IMR-90 (cell line): ENCODE measurements around the gene CASTOR1. TPM values are rescaled to one million over a fixed set of nuclear protein-coding genes. Genes with fewer than 3 reads are reported as not detected.
A peak's percentile ranks its signal among the peaks of the same experiment; 100 is the strongest.

ENCODE experiments used
- ATAC-seq: fragments of 200-7000 bp; cut with Tn5 transposase; 2 replicates; pipeline ENCODE4 v1.9.1; 2020; ENCODE audit warnings: low read depth, mild to moderate bottlenecking, moderate library complexity
- BruUV-seq: library from RNA; stranded (reverse); fragments of 400-500 nt; replicated peaks from 2 replicates; lab custom pipeline; 2021; lab: Mats Ljungman, UMichigan
- CTCF ChIA-PET: fragments of 300-600 bp; formaldehyde crosslinking; extraction: SDS; loops from one replicate; lab custom pipeline; 2021; ENCODE audit warnings: antibody characterized with exemption; lab: Yijun Ruan, JAX
- POLR2A ChIA-PET: fragments of 300-600 bp; sonication (Branson Sonifier 250); formaldehyde crosslinking; loops from one replicate; lab custom pipeline; 2022; ENCODE audit warnings: antibody characterized with exemption; ENCODE audit not compliant: unreplicated experiment; lab: Charles Lee
- DNase-seq: peaks from one replicate; pipeline ENCODE4 v3.0.0; 2013
- H2AFZ ChIP-seq: replicated peaks from 2 replicates; pipeline ENCODE3; 2013; ENCODE audit warnings: low read length, mild to moderate bottlenecking; ENCODE audit not compliant: poor library complexity
- H2AK5ac ChIP-seq: 2 replicates; pipeline ENCODE4 v1.6.1; 2013; ENCODE audit warnings: low read depth, low read length, inconsistent platforms
- H2AK9ac ChIP-seq: replicated peaks from 2 replicates; pipeline ENCODE3; 2013; ENCODE audit warnings: mild to moderate bottlenecking, low read depth, low read length, moderate library complexity; ENCODE audit not compliant: poor library complexity
- H2BK120ac ChIP-seq: 2 replicates; pipeline ENCODE4 v1.6.1; 2013; ENCODE audit warnings: low read depth, low read length, inconsistent platforms
- H2BK15ac ChIP-seq: 3 replicates; pipeline ENCODE4 v1.6.1; 2013; ENCODE audit warnings: low read depth, low read length, inconsistent platforms
- H2BK20ac ChIP-seq: 2 replicates; pipeline ENCODE4 v1.6.1; 2013; ENCODE audit warnings: low read depth, mild to moderate bottlenecking, inconsistent platforms, low read length, moderate library complexity
- H2BK5ac ChIP-seq: 2 replicates; pipeline ENCODE4 v1.6.1; 2013; ENCODE audit warnings: mild to moderate bottlenecking, low read depth, low read length, inconsistent platforms; ENCODE audit not compliant: poor library complexity, severe bottlenecking
- H3K14ac ChIP-seq: replicated peaks from 2 replicates; pipeline ENCODE4 v1.6.1; 2013; ENCODE audit warnings: low read depth, low read length, inconsistent platforms
- H3K18ac ChIP-seq: 2 replicates; pipeline ENCODE4 v1.6.1; 2013; ENCODE audit warnings: low read depth, low read length, control low read depth
- H3K23ac ChIP-seq: 2 replicates; pipeline ENCODE4 v1.6.1; 2013; ENCODE audit warnings: low read depth, low read length, inconsistent platforms
- H3K27ac ChIP-seq: 2 replicates; pipeline ENCODE4 v1.5.1; 2013; ENCODE audit warnings: mild to moderate bottlenecking, control low read depth, low read length; ENCODE audit not compliant: insufficient read depth
- H3K27me3 ChIP-seq: 2 replicates; pipeline ENCODE4 v1.6.1; 2013; ENCODE audit warnings: low read length; ENCODE audit not compliant: control insufficient read depth, insufficient read depth
- H3K36me3 ChIP-seq: 2 replicates; pipeline ENCODE4 v1.6.1; 2013; ENCODE audit warnings: low read length, mixed read lengths; ENCODE audit not compliant: control insufficient read depth, insufficient read depth
- H3K4ac ChIP-seq: 2 replicates; pipeline ENCODE4 v1.6.1; 2013; ENCODE audit warnings: low read depth, low read length, inconsistent platforms
- H3K4me1 ChIP-seq: 2 replicates; pipeline ENCODE4 v1.6.1; 2013; ENCODE audit warnings: low read length, mixed read lengths; ENCODE audit not compliant: control insufficient read depth, insufficient read depth
- H3K4me2 ChIP-seq: 2 replicates; pipeline ENCODE4 v1.6.1; 2013; ENCODE audit warnings: low read depth, mild to moderate bottlenecking, control low read depth, low read length, moderate library complexity
- H3K4me3 ChIP-seq: 2 replicates; pipeline ENCODE4 v1.5.1; 2013; ENCODE audit warnings: low read depth, mild to moderate bottlenecking, control low read depth, low read length, moderate library complexity; ENCODE audit not compliant: insufficient read depth
- H3K56ac ChIP-seq: 2 replicates; pipeline ENCODE4 v1.6.1; 2013; ENCODE audit warnings: low read length, inconsistent platforms; ENCODE audit not compliant: insufficient read depth; ENCODE audit errors: extremely low read depth
- H3K79me1 ChIP-seq, 2 experiments: 2 replicates each; pipeline ENCODE4 v1.6.1; 2013; ENCODE audit warnings: low read length in 2 of 2, inconsistent platforms in 1 of 2, low read depth in 1 of 2
- H3K9ac ChIP-seq: 2 replicates; pipeline ENCODE4 v1.6.1; 2013; ENCODE audit warnings: low read depth, low read length, control low read depth
- H3K9me1 ChIP-seq: 2 replicates; pipeline ENCODE4 v1.6.1; 2013; ENCODE audit warnings: low read length, inconsistent platforms; ENCODE audit not compliant: insufficient read depth
- H3K9me3 ChIP-seq: 2 replicates; pipeline ENCODE4 v1.6.1; 2013; ENCODE audit warnings: low read length; ENCODE audit not compliant: control insufficient read depth, insufficient read depth
- H4K20me1 ChIP-seq: 2 replicates; pipeline ENCODE4 v1.6.1; 2013; ENCODE audit warnings: low read length, inconsistent platforms; ENCODE audit not compliant: insufficient read depth
- H4K5ac ChIP-seq: 2 replicates; pipeline ENCODE4 v1.6.1; 2013; ENCODE audit warnings: mild to moderate bottlenecking, low read depth, low read length, control low read depth
- H4K8ac ChIP-seq, 2 experiments: 2 replicates each; pipeline ENCODE4 v1.6.1; 2013; ENCODE audit warnings: low read depth in 2 of 2, low read length in 2 of 2, control low read depth in 1 of 2, inconsistent platforms in 1 of 2
- H4K91ac ChIP-seq: 2 replicates; pipeline ENCODE4 v1.6.1; 2013; ENCODE audit warnings: low read depth, low read length, inconsistent platforms; ENCODE audit not compliant: insufficient read depth
- CEBPB ChIP-seq: IDR thresholded peaks from 2 replicates; pipeline ENCODE4 v1.6.1; 2012; ENCODE audit warnings: low read depth, low read length, improper control_type of control experiment
- CHD1 ChIP-seq: IDR thresholded peaks from 2 replicates; pipeline ENCODE4 v1.6.1; 2012; ENCODE audit warnings: low read depth, low read length, improper control_type of control experiment
- MAZ ChIP-seq: IDR thresholded peaks from 2 replicates; pipeline ENCODE4 v1.6.1; 2012; ENCODE audit warnings: low read depth, mild to moderate bottlenecking, low read length, improper control_type of control experiment, moderate library complexity, borderline replicate concordance
- WGBS, 2 experiments: methylation state at CpG; one replicate each; pipeline versions ENCODE4 v1.1.5 to v1.1.7; 2013; ENCODE audit warnings: missing lambda C conversion rate in 2 of 2; ENCODE audit not compliant: insufficient read length in 1 of 2; ENCODE audit errors: extremely low coverage in 2 of 2; 5-methylcytosine and 5-hydroxymethylcytosine counted together
- dilution Hi-C: fragments of 300-500 bp; cut with HindIII; formaldehyde crosslinking; loops from one replicate; pipeline ENCODE4 v1.14.3; 2018; ENCODE audit warnings: low sequenced_read_pairs; ENCODE audit not compliant: unreplicated experiment
- in situ Hi-C: fragments of 300-500 bp; cut with MboI; formaldehyde crosslinking; loops from 3 replicates; pipeline ENCODE4 v1.14.3; 2019; ENCODE audit warnings: low sequenced_read_pairs, inconsistent platforms, mixed read lengths
- intact Hi-C: fragments of 100-400 bp; cut with micrococcal nuclease; formaldehyde crosslinking; loops from 2 replicates; pipeline ENCODE4 v1.10.0; 2022
- polyA plus RNA-seq, 3 experiments: library from polyadenylated mRNA; depleted of rRNA; stranded (reverse); fragments of >200 nt; gene quantifications; 2 replicates each; pipeline ENCODE4 v1.2.3, GENCODE V29; 2012; ENCODE audit warnings: low replicate concordance in 1 of 3
- total RNA-seq: library from RNA; depleted of rRNA; stranded (reverse); fragments of >200 nt; gene quantifications from 2 replicates; pipeline ENCODE4 v1.2.3, GENCODE V29; 2012

CASTOR1 gene
- total and polyA plus RNA-seq, 2 of the 4 experiments (the other 2 are of a cell fraction): 10.6 to 23.5 TPM

- TF ChIP-seq CEBPB: peak; percentile 79
- TF ChIP-seq MAZ: no peak
- no peak for TF ChIP-seq CHD1
- DNase-seq: no peak
- intact Hi-C loops (no loop called here), in situ Hi-C loops (no loop called here), dilution Hi-C loops (no loop called here)
- peak overlapping the region; percentile 67 for H2AFZ ChIP-seq
- H4K91ac ChIP-seq: no peak overlapping the region
- WGBS, 2 experiments: 88% methylated on average over 5 of the region's 24 CpGs; no CpG with 5 or more reads in 1 of the 2 experiments
- H2BK20ac ChIP-seq: no peak overlapping the region
- no peak overlapping the region for H2BK120ac ChIP-seq
- H3K23ac ChIP-seq: no peak overlapping the region
- peak overlapping the region; percentile 34; the same call in 1 of the 2 replicates for H2AK5ac ChIP-seq
- H3K18ac ChIP-seq: no peak overlapping the region
- CTCF ChIA-PET: no interaction called here
- no peak overlapping the region for H3K27ac ChIP-seq
- H3K9ac ChIP-seq: no peak overlapping the region
- H3K56ac ChIP-seq: no peak overlapping the region
- no peak for ATAC-seq
- POLR2A ChIA-PET: no interaction called here
- no peak overlapping the region for H2BK5ac ChIP-seq
- H2BK15ac ChIP-seq: no peak overlapping the region
- H4K5ac ChIP-seq: no peak overlapping the region
- H3K4me2 ChIP-seq: no peak overlapping the region
- no TSS peak for BruUV-seq
- no peak overlapping the region for H2AK9ac ChIP-seq
- no peaks in the 10 kb centered on the region for H3K9me3 ChIP-seq
- no peak overlapping the region for H3K14ac ChIP-seq
- no peaks in the 10 kb centered on the region; the same call in 1 of the 2 replicates for H3K9me1 ChIP-seq
- no peaks in the 10 kb centered on the region; the same call in 1 of the 2 replicates for H3K27me3 ChIP-seq
- no peaks in the 10 kb centered on the region for H3K36me3 ChIP-seq
- peaks cover 6% of the 10 kb centered on the region; the same call in 1 of the 2 replicates for H3K4me1 ChIP-seq
- H4K20me1 ChIP-seq: no peaks in the 10 kb centered on the region
- no peak overlapping the region for H3K4me3 ChIP-seq
- H4K8ac ChIP-seq: no peak overlapping the region
- H3K4ac ChIP-seq: no peak overlapping the region
- H3K79me1 ChIP-seq: no peaks in the 10 kb centered on the region
Measured at GRCh38 chr22:30265823-30266444, 23.4 kb downstream of the CASTOR1 start.
